Heart left ventricle (tissue), 13 donors: ENCODE results near the gene GCDH.

Experiments
- POLR2A ChIP-seq, 2 donors: fragments of 450-650 bp; IDR thresholded peaks; one replicate each; pipeline ENCODE4 v1.6.1; 2017; ENCODE audit warnings: antibody characterized with exemption in 2 of 2, mild to moderate bottlenecking in 2 of 2, moderate library complexity in 2 of 2
- TF ChIP-seq, protein P1 (sequence below), 12 donors: fragments of 200-600 bp; sonication (generic) in 4 of 12; IDR thresholded peaks; one replicate each; pipeline versions ENCODE4 v1.5.0 to v1.8.0; 2018 to 2022; ENCODE audit warnings: antibody characterized with exemption in 12 of 12, mild to moderate bottlenecking in 5 of 12
- donor health status: ischemic (EF 13 %, LVEDD 7.1; RV severe dilation, severe dysfunction).
- donor health status: DM: no; HTN: yes; CAD: no.
- donor health status: DM: no; HTN: no; CAD: no.
- donor health status: ischemic (EF 25% LVEDD 6.9; RV normal size, moderate dysfunction).
- donor health status: ischemic (EF 25% LVEDD 5.7; RV mildly dilated, moderate dysfunction).
- donor health status: ischemic (EF 35%, LVEDD 5.7; RV mildly dilated, moderate dysfunction).
- donor health status: nonischemic (EF 11% LVEDD 7.7; RV severe dilation, severe dysfunction).
- donor health status: DM: yes; HTN: yes; CAD: no.
- donor health status: PGD.
- donor health status: ischemic (EF 29% LVEDD 5.4; RV normal size, mild dysfunction).
- donor health status: nonischemic (EF 23%, LVEDD 6.1; RV moderate dilation, normal function).

DNA sequence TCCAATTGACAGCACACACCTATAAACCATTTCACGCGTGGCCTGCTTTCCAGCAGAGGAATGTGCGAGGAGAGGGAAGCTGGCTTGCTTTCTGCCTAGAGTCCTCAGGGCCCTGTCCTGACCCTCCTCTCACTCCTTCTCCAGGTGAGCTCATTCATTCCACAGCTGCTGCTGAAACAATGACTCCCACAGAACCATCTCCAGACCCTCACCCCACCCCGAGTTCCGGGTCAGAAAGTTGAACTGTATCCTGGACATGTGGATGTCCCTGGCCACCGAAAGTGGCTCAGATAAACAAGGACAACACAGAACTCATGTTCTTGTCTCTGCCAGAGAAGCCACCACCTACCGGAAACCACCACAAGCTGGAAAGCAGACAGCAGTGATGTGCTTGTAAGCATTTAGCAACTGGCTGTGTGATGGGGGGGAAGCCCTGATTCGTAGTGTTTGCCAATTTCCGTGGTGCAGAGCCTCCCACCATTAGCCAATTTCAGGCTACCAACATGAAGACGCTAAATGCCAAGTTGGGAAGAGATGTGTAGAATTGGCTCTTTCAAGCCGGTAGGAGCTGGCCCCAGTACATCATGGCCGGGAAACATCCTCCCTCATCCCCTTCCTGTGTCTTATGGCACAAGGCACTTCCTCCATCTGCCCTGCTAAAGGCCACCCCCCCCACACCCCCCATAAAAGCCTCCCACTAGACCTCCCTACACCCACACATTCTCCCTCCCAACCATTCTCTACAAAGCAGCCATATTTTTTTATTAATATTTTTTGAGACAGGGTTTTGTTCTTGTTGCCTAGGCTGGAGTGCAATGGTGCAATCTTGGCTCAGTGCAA is 23.1 kb downstream of the GCDH start:
- TF ChIP-seq, protein P1, sequence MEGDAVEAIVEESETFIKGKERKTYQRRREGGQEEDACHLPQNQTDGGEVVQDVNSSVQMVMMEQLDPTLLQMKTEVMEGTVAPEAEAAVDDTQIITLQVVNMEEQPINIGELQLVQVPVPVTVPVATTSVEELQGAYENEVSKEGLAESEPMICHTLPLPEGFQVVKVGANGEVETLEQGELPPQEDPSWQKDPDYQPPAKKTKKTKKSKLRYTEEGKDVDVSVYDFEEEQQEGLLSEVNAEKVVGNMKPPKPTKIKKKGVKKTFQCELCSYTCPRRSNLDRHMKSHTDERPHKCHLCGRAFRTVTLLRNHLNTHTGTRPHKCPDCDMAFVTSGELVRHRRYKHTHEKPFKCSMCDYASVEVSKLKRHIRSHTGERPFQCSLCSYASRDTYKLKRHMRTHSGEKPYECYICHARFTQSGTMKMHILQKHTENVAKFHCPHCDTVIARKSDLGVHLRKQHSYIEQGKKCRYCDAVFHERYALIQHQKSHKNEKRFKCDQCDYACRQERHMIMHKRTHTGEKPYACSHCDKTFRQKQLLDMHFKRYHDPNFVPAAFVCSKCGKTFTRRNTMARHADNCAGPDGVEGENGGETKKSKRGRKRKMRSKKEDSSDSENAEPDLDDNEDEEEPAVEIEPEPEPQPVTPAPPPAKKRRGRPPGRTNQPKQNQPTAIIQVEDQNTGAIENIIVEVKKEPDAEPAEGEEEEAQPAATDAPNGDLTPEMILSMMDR (IDR thresholded peaks at IDR 0.05), result no peak
- TF ChIP-seq POLR2A (IDR thresholded peaks at IDR 0.05), result no peak
